K562 (cell line): ENCODE measurements around the gene OTULIN. TPM values are rescaled to one million over a fixed set of nuclear protein-coding genes. Genes with fewer than 3 reads are reported as not detected.

ENCODE experiments used
- ATAC-seq: fragments of 200-7000 bp; cut with Tn5 transposase; 3 replicates; pipeline ENCODE4 v1.9.1; 2020; ENCODE audit warnings: moderate library complexity
- BruUV-seq: library from RNA; stranded (reverse); fragments of 400-500 nt; replicated peaks from 2 replicates; lab custom pipeline; 2021; lab: Mats Ljungman, UMichigan
- CTCF ChIA-PET: fragments of 300-600 bp; formaldehyde crosslinking; extraction: SDS; loops from one replicate; lab custom pipeline; 2021; ENCODE audit warnings: low intra/inter-chr PET ratio; lab: Yijun Ruan, JAX
- POLR2A ChIA-PET: fragments of 300-600, 350-650 bp; sonication (Branson Sonifier 250); formaldehyde crosslinking; extraction: SDS; loops from one replicate; lab custom pipeline; 2021; ENCODE audit warnings: antibody characterized with exemption, inconsistent platforms; lab: Yijun Ruan, JAX
- DNase-seq, 4 experiments: peaks; one replicate each; pipeline versions ENCODE4 v3.0.0 to v3.0.0-alpha.2; 2011 to 2018; ENCODE audit warnings: low spot score in 3 of 4, mixed read lengths in 3 of 4; ENCODE audit errors: extremely low read depth in 1 of 4
- FAIRE-seq: peaks from 2 replicates; lab custom pipeline; 2011; peaks lifted over from hg19 to GRCh38; lab: Jason Lieb, UNC
- H2AFZ ChIP-seq: 2 replicates; pipeline ENCODE4 v1.6.0; 2011; ENCODE audit warnings: low read depth, low read length, control low read depth, inconsistent platforms
- H3K27ac ChIP-seq: fragments of 200-600 bp; 3 replicates; pipeline ENCODE4 v1.8.0; 2011; ENCODE audit warnings: low read depth, mild to moderate bottlenecking, control low read depth, inconsistent platforms, low read length, moderate library complexity, mixed read lengths; ENCODE audit errors: extremely low read depth
- H3K27me3 ChIP-seq, 2 experiments: fragments of 300-600 bp in 1 of 2; 2 replicates in 1 of 2; 3 replicates in 1 of 2; pipeline versions ENCODE4 v1.6.0 to v1.8.0; 2011; ENCODE audit warnings: inconsistent platforms in 2 of 2, low read length in 2 of 2, mild to moderate bottlenecking in 1 of 2, mixed read lengths in 1 of 2, moderate library complexity in 1 of 2; ENCODE audit not compliant: control insufficient read depth in 2 of 2, insufficient read depth in 2 of 2
- H3K36me3 ChIP-seq: fragments of 300-600 bp; 3 replicates; pipeline ENCODE4 v1.8.0; 2011; ENCODE audit warnings: mild to moderate bottlenecking, low read length, inconsistent platforms; ENCODE audit not compliant: control insufficient read depth, insufficient read depth
- H3K4me1 ChIP-seq, 2 experiments: fragments of 200-600 bp in 1 of 2; replicated peaks in 1 of 2; 2 replicates in 1 of 2; 3 replicates in 1 of 2; pipeline versions ENCODE4 v1.5.1 to v1.8.0; 2011; ENCODE audit warnings: inconsistent platforms in 2 of 2, low read length in 2 of 2, mild to moderate bottlenecking in 1 of 2, mixed read lengths in 1 of 2, moderate library complexity in 1 of 2; ENCODE audit not compliant: control insufficient read depth in 2 of 2, insufficient read depth in 2 of 2
- H3K4me2 ChIP-seq: 2 replicates; pipeline ENCODE4 v1.6.1; 2011; ENCODE audit warnings: low read length, control low read depth, inconsistent platforms, mixed read lengths; ENCODE audit not compliant: insufficient read depth
- H3K4me3 ChIP-seq: fragments of 200-600 bp; sonication (generic), shearing (Covaris generic); 2 replicates; pipeline ENCODE4 v1.5.1; 2016; ENCODE audit warnings: control low read depth, inconsistent platforms
- H3K79me2 ChIP-seq: fragments of 200-600 bp; 3 replicates; pipeline ENCODE4 v1.8.0; 2011; ENCODE audit warnings: low read length, inconsistent platforms; ENCODE audit not compliant: control insufficient read depth, insufficient read depth
- H3K9ac ChIP-seq, 2 experiments: 2 replicates each; pipeline versions ENCODE4 v1.6.0 to v1.6.1; 2011; ENCODE audit warnings: low read depth in 2 of 2, low read length in 2 of 2, control low read depth in 1 of 2, inconsistent platforms in 1 of 2, mild to moderate bottlenecking in 1 of 2, mixed read lengths in 1 of 2; ENCODE audit not compliant: insufficient read depth in 1 of 2
- H3K9me1 ChIP-seq: one replicate; pipeline ENCODE4 v1.6.0; 2011; ENCODE audit warnings: inconsistent platforms, mild to moderate bottlenecking, low read length, moderate library complexity; ENCODE audit not compliant: control insufficient read depth, insufficient read depth
- H3K9me3 ChIP-seq: replicated peaks from 2 replicates; pipeline ENCODE4 v1.5.1; 2011; ENCODE audit warnings: low read depth, low read length, inconsistent platforms; ENCODE audit not compliant: control insufficient read depth, insufficient read depth
- H4K20me1 ChIP-seq: replicated peaks from 2 replicates; pipeline ENCODE4 v1.6.1; 2011; ENCODE audit warnings: low read length, inconsistent platforms, mixed read lengths; ENCODE audit not compliant: control insufficient read depth, insufficient read depth
- PML ChIP-seq: IDR thresholded peaks from 2 replicates; pipeline ENCODE4 v1.6.1; 2012; ENCODE audit warnings: low read length, inconsistent platforms
- PTBP1 ChIP-seq: fragments of 200-400 bp; formaldehyde crosslinking; IDR thresholded peaks from 2 replicates; pipeline ENCODE4 v1.6.1; 2017; ENCODE audit warnings: low read depth, low read length
- WGBS: fragments of 100-300 bp; shearing (Covaris generic); methylation state at CpG from one replicate; pipeline ENCODE4 v1.1.6; 2016; ENCODE audit warnings: low coverage, mixed read lengths; ENCODE audit not compliant: insufficient coverage; ENCODE audit errors: missing lambda C conversion rate; 5-methylcytosine and 5-hydroxymethylcytosine counted together
- in situ Hi-C: fragments of 300-500 bp; cut with MboI; formaldehyde crosslinking; loops from 4 replicates; pipeline ENCODE4 v1.15.0; 2018; ENCODE audit warnings: inconsistent platforms, mixed read lengths
- intact Hi-C: fragments of 100-400 bp; cut with micrococcal nuclease; formaldehyde crosslinking; loops from 2 replicates; pipeline ENCODE4 v1.14.2; 2022
- polyA plus RNA-seq, 8 experiments: library from polyadenylated mRNA; depleted of rRNA in 4 of 8; stranded (reverse) in 5 of 8; unstranded in 3 of 8; fragments of >200 nt; fragmentation: Nextera tagmentation in 2 of 8; fragmentation: Illumina TruSeq in 1 of 8; extraction: Ambion mirVana in 2 of 8; extraction: Trizol in 1 of 8; gene quantifications; 2 replicates each; pipeline versions ENCODE4 v1.2.1 to v1.2.3, GENCODE V29; 2011 to 2014; ENCODE audit warnings: inconsistent platforms in 1 of 8, missing spikeins in 1 of 8
- total RNA-seq, 7 experiments: library from RNA; depleted of rRNA in 6 of 7; stranded (reverse); fragments of >200 nt in 6 of 7; fragmentation: Illumina TruSeq in 2 of 7; extraction: Trizol in 2 of 7; gene quantifications; 2 replicates each; pipeline versions ENCODE4 v1.2.1 to v1.2.3, GENCODE V29; 2011 to 2021; ENCODE audit warnings: low replicate concordance in 1 of 7
- TF ChIP-seq, protein P1 (sequence below): sonication (generic); formaldehyde crosslinking; IDR thresholded peaks from 2 replicates; pipeline ENCODE4 v1.8.1; 2023; ENCODE audit warnings: mild to moderate bottlenecking, missing genetic modification reagents

The OTULIN gene
- total and polyA plus RNA-seq, 9 of the 15 experiments (the other 6 are each of a cell fraction or from before 2014, with no cell fraction given): 3.3 to 33.6 (median 20.1) TPM

DNA sequence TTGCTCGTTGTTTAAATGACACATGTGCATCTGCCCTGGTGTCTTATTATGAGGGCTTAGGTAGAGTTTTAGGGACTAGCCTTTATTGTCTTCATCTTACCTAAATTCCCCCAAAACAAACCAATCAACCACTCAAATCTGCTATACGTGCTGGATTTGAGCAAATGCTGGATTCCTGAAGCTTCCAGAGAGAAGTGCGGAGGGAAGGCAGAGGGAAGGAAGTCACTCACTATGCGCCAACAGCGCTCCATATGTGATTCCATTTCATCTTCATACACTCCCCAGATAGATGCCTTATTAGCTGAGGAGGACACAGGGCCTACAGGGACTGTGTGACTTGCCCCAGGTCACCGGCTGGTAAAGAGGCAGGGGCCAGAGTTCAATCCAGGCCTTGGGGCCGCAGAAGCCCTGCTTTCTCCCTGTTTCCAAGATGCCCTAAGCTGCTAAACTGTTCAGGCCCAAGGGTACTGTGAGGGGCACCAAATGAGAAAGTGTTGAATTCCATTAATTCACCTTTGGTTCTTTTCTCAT is 63.5 kb downstream of the OTULIN start:
- H2AFZ ChIP-seq: no peak overlapping the region
- no peaks in the 10 kb centered on the region for H3K79me2 ChIP-seq
- H3K9me1 ChIP-seq: no peaks in the 10 kb centered on the region
- H4K20me1 ChIP-seq: no peaks in the 10 kb centered on the region; the same call in 1 of the 2 replicates
- intact Hi-C loops: loop anchor here (1.0 to 10.0 kb wide), 3 partner anchors 41 to 275 kb away; partner anchors contain the start of gene ANKH
- no peaks in the 10 kb centered on the region for H3K36me3 ChIP-seq
- H3K4me1 ChIP-seq: peaks cover 0 to 3% of the 10 kb centered on the region in 2 experiments; a peak in 2 of 5 replicates
- peak; percentile 35 for FAIRE-seq
- H3K4me3 ChIP-seq: no peak overlapping the region
- no peak for TF ChIP-seq PTBP1
- no TSS peak for BruUV-seq
- peaks cover 20 to 61% of the 10 kb centered on the region in 2 experiments for H3K27me3 ChIP-seq
- no peak for ATAC-seq
- 37% methylated on average over 7 of the region's 7 CpGs for WGBS
- no peak overlapping the region for H3K4me2 ChIP-seq
- no peak for DNase-seq
- H3K9me3 ChIP-seq: no peaks in the 10 kb centered on the region
- CTCF ChIA-PET: interaction anchor here (0.8 to 2.9 kb wide), 6 partner anchors 34 to 287 kb away, joined by 3 to 35 read pairs (median 6); no protein-coding TSS in a partner anchor
- no peak overlapping the region for H3K9ac ChIP-seq
- H3K27ac ChIP-seq: no peak overlapping the region
- POLR2A ChIA-PET: interaction anchor here (0.8 kb wide), 1 partner anchor 11 kb away, joined by 3 read pairs; no protein-coding TSS in a partner anchor
- in situ Hi-C loops: no loop called here

DNA sequence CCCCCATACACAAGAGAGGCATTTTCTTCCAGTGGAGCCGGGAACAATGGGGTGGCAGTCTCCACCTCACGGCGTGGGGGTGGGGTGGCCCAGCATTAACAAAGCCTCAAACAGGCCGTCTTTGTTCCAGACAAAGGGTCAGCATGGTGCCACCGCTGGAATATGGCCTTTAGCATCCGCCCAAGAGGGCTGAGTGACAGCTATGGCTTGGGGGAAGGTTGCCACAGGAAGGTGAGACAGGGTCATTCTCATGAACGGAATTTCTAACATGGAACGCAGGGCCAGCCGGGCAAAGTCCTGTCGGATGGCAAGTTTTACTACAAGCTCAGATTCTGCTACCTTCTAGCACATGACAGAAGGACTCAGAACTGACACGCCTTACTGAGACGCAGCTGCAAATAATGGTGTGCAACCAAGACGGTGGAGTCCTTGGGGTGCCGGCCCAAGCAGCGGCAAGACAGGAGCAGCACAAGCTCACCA is 64.0 kb downstream of the OTULIN start:
- POLR2A ChIA-PET: interaction anchor here (0.7 kb wide), 1 partner anchor 70 kb away, joined by 4 read pairs; no protein-coding TSS in a partner anchor

More for the DNA sequence above, 64.0 kb downstream of the OTULIN start:
- TF ChIP-seq PML: no peak
- TF ChIP-seq, protein P1, sequence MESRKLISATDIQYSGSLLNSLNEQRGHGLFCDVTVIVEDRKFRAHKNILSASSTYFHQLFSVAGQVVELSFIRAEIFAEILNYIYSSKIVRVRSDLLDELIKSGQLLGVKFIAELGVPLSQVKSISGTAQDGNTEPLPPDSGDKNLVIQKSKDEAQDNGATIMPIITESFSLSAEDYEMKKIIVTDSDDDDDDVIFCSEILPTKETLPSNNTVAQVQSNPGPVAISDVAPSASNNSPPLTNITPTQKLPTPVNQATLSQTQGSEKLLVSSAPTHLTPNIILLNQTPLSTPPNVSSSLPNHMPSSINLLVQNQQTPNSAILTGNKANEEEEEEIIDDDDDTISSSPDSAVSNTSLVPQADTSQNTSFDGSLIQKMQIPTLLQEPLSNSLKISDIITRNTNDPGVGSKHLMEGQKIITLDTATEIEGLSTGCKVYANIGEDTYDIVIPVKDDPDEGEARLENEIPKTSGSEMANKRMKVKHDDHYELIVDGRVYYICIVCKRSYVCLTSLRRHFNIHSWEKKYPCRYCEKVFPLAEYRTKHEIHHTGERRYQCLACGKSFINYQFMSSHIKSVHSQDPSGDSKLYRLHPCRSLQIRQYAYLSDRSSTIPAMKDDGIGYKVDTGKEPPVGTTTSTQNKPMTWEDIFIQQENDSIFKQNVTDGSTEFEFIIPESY (CRISPR knock-in tag): no peak
- ATAC-seq: no peak
- no peak overlapping the region for H3K4me3 ChIP-seq
- no TSS peak for BruUV-seq
- H4K20me1 ChIP-seq: no peaks in the 10 kb centered on the region; the same call in 1 of the 2 replicates
- H3K79me2 ChIP-seq: no peaks in the 10 kb centered on the region
- no peaks in the 10 kb centered on the region for H3K36me3 ChIP-seq
- no peaks in the 10 kb centered on the region for H3K9me3 ChIP-seq
- no peak for DNase-seq
- H3K4me1 ChIP-seq: peaks cover 0 to 4% of the 10 kb centered on the region in 2 experiments; a peak in 1 of 5 replicates
- H3K9ac ChIP-seq: no peak overlapping the region
- no peaks in the 10 kb centered on the region for H3K9me1 ChIP-seq
- H2AFZ ChIP-seq: no peak overlapping the region
- H3K4me2 ChIP-seq: no peak overlapping the region
- H3K27me3 ChIP-seq: peaks cover 20 to 63% of the 10 kb centered on the region in 2 experiments
- in situ Hi-C loops (no loop called here), intact Hi-C loops (loop anchor here (5.0 to 10.0 kb wide), 2 partner anchors 41 to 146 kb away; partner anchors contain the start of gene ANKH)
- no peak overlapping the region for H3K27ac ChIP-seq
- CTCF ChIA-PET: interaction anchor here (1.1 to 2.9 kb wide), 4 partner anchors 35 to 285 kb away, joined by 3 to 35 read pairs (median 6); no protein-coding TSS in a partner anchor
- no peak for FAIRE-seq
- 22% methylated on average over 15 of the region's 15 CpGs for WGBS
